ENCODE data around the gene PRR36.

GRCh38 chr19:7901337-7901736, 27.1 kb upstream of the PRR36 start:
- TF ChIP-seq, protein P1, sequence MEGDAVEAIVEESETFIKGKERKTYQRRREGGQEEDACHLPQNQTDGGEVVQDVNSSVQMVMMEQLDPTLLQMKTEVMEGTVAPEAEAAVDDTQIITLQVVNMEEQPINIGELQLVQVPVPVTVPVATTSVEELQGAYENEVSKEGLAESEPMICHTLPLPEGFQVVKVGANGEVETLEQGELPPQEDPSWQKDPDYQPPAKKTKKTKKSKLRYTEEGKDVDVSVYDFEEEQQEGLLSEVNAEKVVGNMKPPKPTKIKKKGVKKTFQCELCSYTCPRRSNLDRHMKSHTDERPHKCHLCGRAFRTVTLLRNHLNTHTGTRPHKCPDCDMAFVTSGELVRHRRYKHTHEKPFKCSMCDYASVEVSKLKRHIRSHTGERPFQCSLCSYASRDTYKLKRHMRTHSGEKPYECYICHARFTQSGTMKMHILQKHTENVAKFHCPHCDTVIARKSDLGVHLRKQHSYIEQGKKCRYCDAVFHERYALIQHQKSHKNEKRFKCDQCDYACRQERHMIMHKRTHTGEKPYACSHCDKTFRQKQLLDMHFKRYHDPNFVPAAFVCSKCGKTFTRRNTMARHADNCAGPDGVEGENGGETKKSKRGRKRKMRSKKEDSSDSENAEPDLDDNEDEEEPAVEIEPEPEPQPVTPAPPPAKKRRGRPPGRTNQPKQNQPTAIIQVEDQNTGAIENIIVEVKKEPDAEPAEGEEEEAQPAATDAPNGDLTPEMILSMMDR (IDR thresholded peaks at IDR 0.05), result no peak
- no peak for TF ChIP-seq POLR2A (IDR thresholded peaks at IDR 0.05)

Data from Peyer's patch (tissue), 4 donors.